HG03135 (cell line): ENCODE measurements around the gene HPS1.

Experiments used
- ATAC-seq: cut with Tn5 transposase; IDR thresholded peaks from one replicate; pipeline ENCODE4 v1.9.1; 2021; ENCODE audit warnings: mild to moderate bottlenecking, moderate library complexity; ENCODE audit not compliant: unreplicated experiment

The HPS1 gene

GRCh38 chr10:98370831-98371820, 75.6 kb downstream of the HPS1 start:
- ATAC-seq, result no peak

DNA sequence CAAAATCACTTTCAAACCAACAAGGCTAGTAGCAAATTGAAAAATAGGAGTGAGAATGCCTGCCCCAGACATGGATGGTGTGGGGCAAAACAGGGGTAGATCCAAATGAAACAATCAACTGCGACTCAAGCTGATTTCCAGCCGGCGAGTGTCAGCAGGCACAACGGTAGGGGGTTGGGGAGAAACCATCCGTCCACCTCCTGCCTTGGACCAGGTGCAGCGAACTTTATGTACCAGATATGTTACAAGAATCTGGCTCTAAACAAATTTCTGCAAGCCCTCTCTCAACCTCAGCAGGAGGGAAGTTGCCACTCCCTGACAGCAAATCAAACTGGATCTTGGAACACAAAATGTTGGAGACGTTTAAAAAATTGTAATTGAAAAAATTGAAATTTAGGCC, 76.9 kb downstream of the HPS1 start:
- ATAC-seq, result no peak

GRCh38 chr10:98368644-98369043, 78.1 kb downstream of the HPS1 start:
- no peak for ATAC-seq

DNA sequence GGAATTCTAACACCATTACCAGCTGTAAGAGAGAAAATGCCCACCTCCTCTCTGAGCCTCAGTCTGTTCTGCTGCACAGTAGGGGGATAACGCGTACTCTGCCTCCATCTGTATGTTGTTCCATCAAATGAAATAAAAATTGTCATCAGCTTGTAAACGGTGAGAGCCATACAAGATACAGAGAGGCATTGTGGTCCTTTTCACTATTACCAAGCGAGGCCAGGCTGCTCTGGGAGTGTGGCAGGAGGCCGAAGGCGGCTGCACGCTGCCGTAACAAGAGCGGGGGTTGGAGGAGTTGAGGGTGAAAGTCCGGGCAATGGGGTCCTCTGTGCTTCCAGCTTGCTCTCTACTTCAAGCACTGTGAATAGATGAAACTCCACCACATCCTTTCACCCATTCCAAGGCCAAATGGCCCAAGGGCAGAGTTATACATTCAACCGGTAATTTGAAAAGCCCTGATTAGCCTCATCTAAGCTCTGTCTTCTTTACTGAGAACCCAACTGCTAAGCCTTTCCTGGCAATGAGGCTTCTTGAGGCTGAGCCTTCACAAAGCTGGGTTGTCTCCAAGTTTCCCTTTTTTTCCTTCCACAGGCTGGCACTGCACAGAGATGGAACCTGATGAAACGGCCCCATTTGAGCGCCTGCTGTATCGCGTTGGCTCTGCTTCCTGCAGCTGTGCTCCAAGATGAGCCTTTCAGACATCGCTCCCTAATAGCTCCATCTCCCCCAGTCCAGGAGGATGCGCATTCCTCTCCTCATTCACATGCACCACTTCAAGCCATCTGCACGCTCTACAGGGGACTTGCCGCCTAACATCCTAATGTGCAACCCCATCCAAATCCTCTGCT, 78.9 kb downstream of the HPS1 start:
- ATAC-seq, result no peak
